ENCODE measurements around the gene PATJ. TPM values are rescaled to one million over a fixed set of nuclear protein-coding genes. Genes with fewer than 3 reads are reported as not detected.
"Not testable (repeated sequence)": the region's sequence is repeated elsewhere in the genome, so short reads cannot be mapped to it uniquely, and the experiment has no call there.

Gene PATJ
- total RNA-seq, 1 experiment from 2014 or later: 72.2 TPM

DNA sequence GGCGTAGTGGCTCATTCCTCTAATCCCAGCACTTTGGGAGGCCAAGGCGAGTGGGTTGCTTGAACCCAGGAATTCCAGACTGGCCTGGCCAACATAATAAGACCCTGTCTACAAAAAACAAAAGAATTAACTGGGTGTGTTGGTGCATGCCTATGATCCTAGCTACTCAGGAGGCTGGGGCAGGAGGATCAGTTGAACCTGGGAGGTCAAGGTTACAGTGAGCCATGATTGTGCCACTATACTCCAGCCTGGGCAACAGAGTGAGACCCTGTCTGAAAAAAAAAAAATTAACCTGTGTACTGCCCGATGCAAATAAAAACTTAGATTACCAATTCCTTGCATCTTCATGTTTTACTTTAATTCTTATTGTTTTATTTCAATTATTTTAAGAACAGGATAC is 193.2 kb downstream of the PATJ start:
- no TSS peak for BruUV-seq (replicated peaks)
- CTCF ChIA-PET: no interaction called here
- H3K27ac Mint-ChIP-seq (ENCODE audit: unreplicated experiment): no peak overlapping the region
- no peak overlapping the region for H3K4me3 Mint-ChIP-seq (ENCODE audit: low read depth, unreplicated experiment)
- no peaks in the 10 kb centered on the region for H3K9me3 Mint-ChIP-seq (ENCODE audit: low read depth, unreplicated experiment)
- peaks cover 12% of the 10 kb centered on the region for H3K36me3 Mint-ChIP-seq (ENCODE audit: insufficient read depth, unreplicated experiment)
- DNase-seq: no peak
- intact Hi-C loops (cut with micrococcal nuclease; ENCODE audit: unreplicated experiment): no loop called here
- H3K4me1 Mint-ChIP-seq (ENCODE audit: low read depth, unreplicated experiment): no peaks in the 10 kb centered on the region
- H3K27me3 Mint-ChIP-seq (ENCODE audit: unreplicated experiment): no peaks in the 10 kb centered on the region
- no peak for TF ChIP-seq CTCF (IDR thresholded peaks at IDR 0.05; ENCODE audit: unreplicated experiment)

DNA sequence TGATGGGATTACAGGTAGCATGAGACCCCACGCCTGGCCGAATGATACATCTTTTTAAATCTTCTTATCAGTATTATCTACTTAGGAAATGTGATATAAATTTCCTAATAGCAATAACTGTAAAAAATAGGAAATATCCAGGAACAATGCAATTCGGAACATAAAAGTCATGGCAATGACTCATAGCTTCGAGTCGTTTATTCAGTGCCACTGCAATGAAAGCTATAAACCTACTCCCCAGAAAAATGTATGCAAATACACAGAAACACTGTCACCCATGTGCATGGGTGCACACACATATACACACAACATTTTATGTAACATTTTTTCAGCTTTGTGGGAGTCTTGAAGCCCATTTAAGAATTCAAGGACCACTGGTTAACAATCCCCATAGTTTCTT is 194.6 kb downstream of the PATJ start:
- CTCF ChIA-PET: interaction anchor here (0.6 kb wide), 1 partner anchor 130 kb away, joined by 3 read pairs; no protein-coding TSS in a partner anchor
- Mint-ChIP-seq H3K4me1 (ENCODE audit: low read depth, unreplicated experiment) (no peaks in the 10 kb centered on the region), H3K4me3 (ENCODE audit: low read depth, unreplicated experiment) (no peak overlapping the region), H3K9me3 (ENCODE audit: low read depth, unreplicated experiment) (no peaks in the 10 kb centered on the region), H3K36me3 (ENCODE audit: insufficient read depth, unreplicated experiment) (peaks cover 6% of the 10 kb centered on the region), H3K27ac (ENCODE audit: unreplicated experiment) (no peak overlapping the region), H3K27me3 (ENCODE audit: unreplicated experiment) (no peaks in the 10 kb centered on the region)
- intact Hi-C loops (cut with micrococcal nuclease; ENCODE audit: unreplicated experiment): no loop called here
- no peak for TF ChIP-seq CTCF (IDR thresholded peaks at IDR 0.05; ENCODE audit: unreplicated experiment)
- no TSS peak for BruUV-seq (replicated peaks)
- no peak for DNase-seq

- Mint-ChIP-seq H3K36me3 (ENCODE audit: insufficient read depth, unreplicated experiment) (no peaks in the 10 kb centered on the region), H3K4me3 (ENCODE audit: low read depth, unreplicated experiment) (no peak overlapping the region), H3K9me3 (ENCODE audit: low read depth, unreplicated experiment) (peaks cover 9% of the 10 kb centered on the region), H3K27ac (ENCODE audit: unreplicated experiment) (no peak overlapping the region), H3K27me3 (ENCODE audit: unreplicated experiment) (no peaks in the 10 kb centered on the region), H3K4me1 (ENCODE audit: low read depth, unreplicated experiment) (no peaks in the 10 kb centered on the region)
- BruUV-seq (replicated peaks): no TSS peak
- no peak for TF ChIP-seq CTCF (IDR thresholded peaks at IDR 0.05; ENCODE audit: unreplicated experiment)
- CTCF ChIA-PET: no interaction called here
- DNase-seq: no peak
- intact Hi-C loops (cut with micrococcal nuclease; ENCODE audit: unreplicated experiment): no loop called here
Measured at GRCh38 chr1:61941794-61942193, 199.5 kb downstream of the PATJ start.

DNA sequence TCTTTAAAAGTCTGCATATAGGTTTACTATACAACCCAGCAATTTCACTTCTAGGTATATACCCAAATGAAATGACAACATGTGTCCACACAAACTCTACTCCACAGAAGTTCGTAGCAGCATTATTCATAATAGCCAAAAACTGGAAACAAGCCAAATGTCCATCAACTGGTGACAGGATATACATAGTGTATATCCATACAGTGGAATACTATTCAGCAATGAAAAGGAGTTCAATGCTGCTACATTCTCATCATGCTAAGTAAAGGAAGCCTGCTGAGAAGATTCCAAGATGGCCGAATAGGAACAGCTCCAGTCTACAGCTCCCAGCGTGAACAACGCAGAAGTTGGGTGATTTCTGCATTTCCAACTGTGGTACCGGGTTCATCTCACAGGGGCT is 200.6 kb downstream of the PATJ start:
- H3K36me3 Mint-ChIP-seq (ENCODE audit: insufficient read depth, unreplicated experiment): no peaks in the 10 kb centered on the region
- TF ChIP-seq CTCF (IDR thresholded peaks at IDR 0.05; ENCODE audit: unreplicated experiment): no peak
- CTCF ChIA-PET: no interaction called here
- no TSS peak for BruUV-seq (replicated peaks)
- no peak overlapping the region for H3K27ac Mint-ChIP-seq (ENCODE audit: unreplicated experiment)
- H3K4me1 Mint-ChIP-seq (ENCODE audit: low read depth, unreplicated experiment): no peaks in the 10 kb centered on the region
- no peaks in the 10 kb centered on the region for H3K27me3 Mint-ChIP-seq (ENCODE audit: unreplicated experiment)
- intact Hi-C loops (cut with micrococcal nuclease; ENCODE audit: unreplicated experiment): no loop called here
- H3K9me3 Mint-ChIP-seq (ENCODE audit: low read depth, unreplicated experiment): peaks cover 9% of the 10 kb centered on the region
- no peak overlapping the region for H3K4me3 Mint-ChIP-seq (ENCODE audit: low read depth, unreplicated experiment)
- DNase-seq: no peak

GRCh38 chr1:61948685-61949084 is 206.4 kb downstream of the PATJ start:
- H3K27me3 Mint-ChIP-seq (ENCODE audit: unreplicated experiment); H3K27ac Mint-ChIP-seq (ENCODE audit: unreplicated experiment); BruUV-seq (replicated peaks); H3K9me3 Mint-ChIP-seq (ENCODE audit: low read depth, unreplicated experiment); CTCF ChIA-PET; DNase-seq; H3K36me3 Mint-ChIP-seq (ENCODE audit: insufficient read depth, unreplicated experiment); H3K4me3 Mint-ChIP-seq (ENCODE audit: low read depth, unreplicated experiment); H3K4me1 Mint-ChIP-seq (ENCODE audit: low read depth, unreplicated experiment); intact Hi-C loops (cut with micrococcal nuclease; ENCODE audit: unreplicated experiment): not testable (repeated sequence)

Data from Calu3 (cell line).